GM18951 (cell line): ENCODE results near the gene DLGAP4.

Experiments used
- POLR2A ChIP-seq: IDR thresholded peaks from 4 replicates; pipeline ENCODE4 v1.6.1; 2011; ENCODE audit warnings: mild to moderate bottlenecking; ENCODE audit not compliant: insufficient read length, insufficient read depth; ENCODE audit errors: extremely low read depth
- in situ Hi-C: fragments of 300-500 bp; cut with MboI; formaldehyde crosslinking; loops from one replicate; pipeline ENCODE4 v1.12.0; 2022; ENCODE audit warnings: low sequenced_read_pairs, mixed read lengths, inconsistent platforms; ENCODE audit not compliant: unreplicated experiment

The DLGAP4 gene

DNA sequence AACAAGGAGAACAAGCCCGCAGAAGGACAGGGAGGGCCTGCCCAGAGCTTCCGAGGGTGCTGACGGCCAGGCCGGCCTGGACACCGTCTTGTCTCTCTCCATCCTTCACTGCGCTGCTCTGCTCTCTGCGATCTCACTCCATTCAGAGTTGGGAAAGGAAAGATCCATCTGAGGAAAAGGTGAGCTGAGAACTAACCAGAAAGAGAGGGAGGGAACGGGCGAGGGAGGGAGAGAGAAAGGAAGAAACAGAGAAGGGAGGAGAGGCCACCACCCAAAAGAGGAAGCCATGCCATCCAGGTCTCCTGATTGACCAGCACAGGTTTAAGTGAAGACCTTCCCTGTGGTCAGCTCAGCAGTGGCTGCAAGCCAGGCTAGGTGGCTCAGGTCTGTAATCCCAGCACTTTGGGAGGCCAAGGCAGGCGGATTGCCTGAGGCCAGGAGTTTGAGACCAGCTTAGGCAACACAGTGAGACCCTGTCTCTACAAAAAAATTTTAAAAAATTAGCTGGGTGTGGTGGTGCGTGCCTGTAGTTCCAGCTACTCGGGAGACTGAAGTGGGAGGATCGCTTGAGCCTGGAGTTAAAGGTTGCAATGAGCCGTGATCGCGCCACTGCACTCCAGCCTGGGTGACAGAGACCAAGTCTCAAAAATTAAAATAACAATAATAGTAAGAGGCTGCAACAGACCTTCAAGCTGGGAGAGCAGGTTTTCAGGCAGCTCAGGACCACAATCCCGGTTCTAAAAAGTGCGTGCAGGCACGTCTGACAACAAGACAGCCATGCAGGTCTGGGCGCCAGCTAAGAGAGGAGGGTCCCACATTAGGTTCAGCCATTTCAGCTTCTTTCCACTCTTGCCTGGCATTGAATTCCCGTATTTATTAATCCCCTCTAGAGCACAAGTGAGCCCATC lies 34.2 kb upstream of the DLGAP4 start:
- no peak for TF ChIP-seq POLR2A
- in situ Hi-C loops, result loop anchor here (10.0 kb wide), 1 partner anchor 153 kb away; no protein-coding TSS in a partner anchor

DNA sequence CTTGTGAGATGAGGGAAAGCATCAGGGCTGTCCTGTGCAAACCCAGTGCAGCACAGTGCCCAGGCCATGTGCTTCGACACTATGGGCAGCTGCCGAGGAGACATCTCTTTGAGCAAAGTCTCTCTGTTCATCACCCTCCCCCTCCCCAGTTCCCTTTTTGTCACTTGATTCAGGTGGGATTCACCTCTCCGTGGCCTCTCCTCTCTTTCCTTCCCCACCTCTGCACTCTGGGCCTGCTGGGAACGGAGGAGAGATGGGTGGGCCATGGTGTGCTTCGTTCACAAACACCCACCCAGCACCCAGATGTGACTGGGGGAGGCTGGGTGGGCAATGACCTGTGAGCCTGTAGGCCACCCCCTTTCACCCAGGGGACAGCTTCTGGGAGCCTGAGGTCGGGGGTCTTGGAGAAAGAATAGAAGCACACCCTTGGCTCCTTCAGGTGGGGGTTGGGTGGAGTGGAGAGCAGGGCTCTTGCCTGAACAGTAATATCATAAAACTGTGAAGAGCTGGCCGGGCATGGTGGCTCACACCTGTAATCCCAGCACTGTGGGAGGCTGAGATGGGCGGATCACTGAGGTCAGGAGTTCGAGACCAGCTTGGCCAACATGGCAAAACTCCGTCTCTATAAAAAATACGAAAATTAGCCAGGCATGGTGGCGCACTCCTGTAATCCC lies 33.5 kb upstream of the DLGAP4 start:
- in situ Hi-C loops, result loop anchor here (10.0 kb wide), 1 partner anchor 152 kb away; no protein-coding TSS in a partner anchor
- no peak for TF ChIP-seq POLR2A

DNA sequence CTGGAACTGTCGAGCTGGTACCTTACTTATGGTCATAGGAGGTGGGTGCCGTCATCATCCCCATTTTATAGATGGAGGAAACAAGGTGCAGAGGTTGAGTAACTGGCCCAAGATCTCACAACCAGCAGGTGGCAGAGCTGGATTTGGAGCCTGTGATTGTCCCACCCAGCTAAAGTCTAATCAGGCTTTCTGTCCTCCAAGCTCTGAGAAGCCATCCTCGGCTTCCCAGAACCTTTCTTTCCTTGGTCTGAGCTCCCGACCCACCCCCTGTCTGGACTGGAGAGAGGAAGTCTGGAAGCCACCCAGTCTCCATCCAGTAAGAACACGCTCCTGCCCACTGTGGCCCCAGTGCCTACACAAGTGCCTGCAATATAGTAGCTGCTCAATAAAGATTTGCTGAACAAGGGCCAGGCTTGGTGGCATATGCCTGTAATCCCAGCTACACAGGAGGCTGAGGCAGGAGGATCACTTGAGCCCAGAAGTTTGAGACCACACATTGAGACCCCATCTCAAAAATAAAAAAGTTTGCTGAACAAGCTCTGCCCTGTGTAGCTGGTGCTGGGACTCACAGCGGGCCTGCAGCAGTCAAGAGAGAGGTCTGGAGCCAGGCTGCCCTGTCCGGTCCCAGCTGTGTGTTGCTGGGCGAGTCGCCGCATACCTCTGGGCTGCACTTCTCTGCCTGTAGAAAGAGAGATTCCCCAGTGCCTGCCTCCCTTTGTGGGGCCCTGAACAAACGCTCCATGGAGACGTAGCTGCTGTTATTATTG lies 32.5 kb upstream of the DLGAP4 start:
- in situ Hi-C loops, result loop anchor here (10.0 kb wide), 1 partner anchor 151 kb away; no protein-coding TSS in a partner anchor
- TF ChIP-seq POLR2A, result no peak

DNA sequence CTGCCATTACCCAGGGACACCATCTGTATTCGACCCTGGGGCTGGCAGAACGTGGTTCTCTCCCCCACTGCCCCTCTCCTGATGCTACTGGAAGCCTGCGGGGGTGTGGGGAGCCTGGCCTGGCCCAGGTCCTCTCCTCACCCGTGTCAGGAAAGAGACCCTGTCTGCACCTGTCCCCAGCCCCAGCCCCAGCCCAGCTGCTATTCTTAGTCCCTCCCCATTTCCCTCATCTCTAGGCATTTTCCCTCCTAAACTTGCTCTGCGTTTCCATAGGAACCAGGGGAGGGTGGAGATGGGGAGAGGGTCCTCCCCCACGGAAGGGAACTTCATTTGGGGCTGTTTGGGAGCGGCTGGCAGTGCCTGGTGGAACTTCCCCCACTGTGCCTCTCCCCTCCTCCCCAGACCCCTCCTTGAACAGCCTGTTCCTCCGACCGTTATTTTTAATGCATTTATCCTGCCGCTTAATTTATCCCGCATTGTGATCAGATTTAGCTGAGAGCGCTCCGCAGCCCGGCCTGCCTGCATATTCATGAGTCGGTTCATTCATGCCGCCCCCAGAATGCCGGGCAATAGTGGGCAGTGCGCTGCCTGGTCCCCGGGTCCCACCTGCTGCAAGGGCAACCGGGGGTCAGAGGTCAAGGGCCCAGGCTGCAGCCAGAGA lies 31.8 kb upstream of the DLGAP4 start:
- no peak for TF ChIP-seq POLR2A
- in situ Hi-C loops, result loop anchor here (10.0 kb wide), 1 partner anchor 150 kb away; no protein-coding TSS in a partner anchor

DNA sequence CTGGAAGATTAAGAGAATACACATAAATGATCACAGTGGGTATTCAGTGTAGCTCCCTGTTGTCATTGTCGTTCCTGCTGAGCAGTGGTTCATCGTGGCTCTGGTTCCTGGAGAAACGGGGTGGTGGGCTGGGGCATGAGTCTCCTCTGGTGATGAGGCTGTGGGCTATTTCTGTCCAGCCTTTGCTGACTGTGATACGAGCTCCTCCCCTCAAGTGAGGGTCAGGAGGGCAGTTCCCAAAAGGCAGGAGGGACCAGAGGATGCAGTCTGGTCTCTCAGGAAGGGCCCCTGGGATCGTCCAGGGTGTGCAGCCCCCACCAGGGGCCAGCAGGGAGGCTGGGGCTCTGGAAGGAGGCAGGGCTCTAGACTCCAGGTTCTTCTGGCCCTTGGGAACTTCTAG lies 31.1 kb upstream of the DLGAP4 start:
- in situ Hi-C loops, result loop anchor here (10.0 kb wide), 1 partner anchor 150 kb away; no protein-coding TSS in a partner anchor
- no peak for TF ChIP-seq POLR2A

DNA sequence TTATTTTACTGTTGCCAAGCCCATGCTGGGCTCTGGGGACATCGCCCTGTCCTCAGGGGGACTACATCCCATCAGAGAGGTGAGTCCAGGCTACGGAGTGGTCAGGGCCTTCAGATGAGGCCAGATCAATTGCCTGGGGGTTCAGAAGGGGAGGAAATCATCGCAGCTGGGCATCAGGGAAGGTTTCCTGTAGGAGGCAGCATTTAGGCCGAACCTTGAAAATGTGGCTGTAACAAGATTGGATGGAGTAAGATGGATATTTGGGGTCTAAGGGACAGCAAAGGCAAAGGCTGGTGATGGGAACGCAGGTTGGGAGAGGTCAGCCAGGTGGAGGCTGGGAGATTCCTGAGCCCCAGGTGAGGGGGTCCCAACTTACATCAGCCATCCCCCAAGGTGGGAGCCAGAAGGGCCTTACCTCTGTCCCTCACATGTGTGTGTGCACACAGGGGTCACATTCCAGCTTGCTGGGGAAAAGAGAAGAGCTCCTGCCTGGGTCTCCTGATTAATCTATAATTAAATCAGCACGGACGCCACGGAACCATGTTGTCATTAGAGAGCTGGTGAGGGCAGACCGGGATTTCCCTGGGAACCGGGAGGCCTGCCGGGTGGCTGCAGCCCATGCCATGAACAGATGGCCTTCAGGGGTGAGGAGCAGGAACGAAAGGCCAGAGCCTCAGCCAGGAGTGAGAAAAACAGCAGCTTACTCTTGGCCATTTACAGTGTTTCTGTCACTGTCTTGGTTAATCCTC lies 30.5 kb upstream of the DLGAP4 start:
- no peak for TF ChIP-seq POLR2A
- in situ Hi-C loops, result loop anchor here (10.0 kb wide), 1 partner anchor 149 kb away; no protein-coding TSS in a partner anchor

DNA sequence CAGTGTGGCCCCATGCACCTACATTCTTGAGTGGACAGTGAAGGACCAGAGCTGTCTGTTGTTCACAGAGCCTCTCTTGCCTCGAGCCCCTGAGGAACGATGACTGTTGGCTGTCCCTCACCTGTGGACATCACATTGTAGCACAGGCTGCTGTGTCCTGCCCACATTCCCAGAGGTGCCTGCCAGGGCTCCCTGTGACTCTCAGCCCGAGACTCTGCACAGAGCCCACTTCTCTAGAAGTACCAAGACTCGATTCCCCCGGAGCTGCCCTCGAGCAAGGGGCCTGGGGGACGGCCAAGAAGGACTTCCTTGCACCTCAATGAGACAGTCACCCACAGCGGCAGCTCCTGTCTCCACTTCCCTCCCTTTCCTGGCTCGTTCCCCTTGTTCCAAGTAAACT lies 28.6 kb upstream of the DLGAP4 start:
- TF ChIP-seq POLR2A, result no peak
- in situ Hi-C loops, result loop anchor here (10.0 kb wide), 1 partner anchor 147 kb away; no protein-coding TSS in a partner anchor

DNA sequence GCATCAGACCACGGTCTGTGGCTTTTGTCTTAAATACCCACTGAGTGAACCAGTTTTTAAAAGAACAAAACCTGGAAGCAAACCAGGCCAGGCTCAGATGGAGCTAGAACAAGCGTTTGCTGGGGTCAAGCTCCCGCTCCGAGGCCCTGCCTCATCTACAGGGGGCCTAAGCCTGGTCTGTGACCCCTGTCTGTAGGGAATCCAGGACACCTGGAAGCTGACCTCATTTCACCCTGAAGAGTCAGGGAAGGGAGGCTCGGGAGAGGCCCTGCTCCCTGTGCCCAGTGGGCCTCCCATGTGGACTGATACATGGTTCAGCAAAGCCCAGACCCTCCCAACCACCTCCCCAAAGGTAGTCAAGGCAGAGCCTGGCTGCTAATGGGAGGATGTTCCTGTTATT lies 26.8 kb upstream of the DLGAP4 start:
- in situ Hi-C loops, result loop anchor here (10.0 kb wide), 1 partner anchor 145 kb away; no protein-coding TSS in a partner anchor
- TF ChIP-seq POLR2A, result no peak

DNA sequence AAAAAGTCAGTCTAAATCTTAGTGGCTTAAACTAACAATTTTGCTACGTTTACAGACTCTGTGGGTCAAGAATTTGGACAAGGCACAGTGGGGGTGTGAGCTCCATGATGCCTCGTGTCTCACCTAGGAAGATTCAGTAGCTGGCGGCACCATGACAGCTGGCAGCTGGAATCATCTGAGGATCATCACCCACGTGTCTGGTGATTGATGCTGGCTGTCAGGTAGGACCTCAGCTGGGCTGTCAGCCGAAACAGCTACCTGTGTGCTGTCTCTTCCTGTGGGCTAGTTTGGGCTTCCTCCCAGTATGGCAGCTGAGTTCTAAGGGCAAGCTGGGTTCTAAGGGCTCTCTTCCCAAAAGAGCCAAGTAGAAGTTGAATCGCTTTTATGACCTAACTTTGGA lies 26.4 kb upstream of the DLGAP4 start:
- TF ChIP-seq POLR2A, result no peak
- in situ Hi-C loops, result loop anchor here (10.0 kb wide), 1 partner anchor 145 kb away; no protein-coding TSS in a partner anchor

DNA sequence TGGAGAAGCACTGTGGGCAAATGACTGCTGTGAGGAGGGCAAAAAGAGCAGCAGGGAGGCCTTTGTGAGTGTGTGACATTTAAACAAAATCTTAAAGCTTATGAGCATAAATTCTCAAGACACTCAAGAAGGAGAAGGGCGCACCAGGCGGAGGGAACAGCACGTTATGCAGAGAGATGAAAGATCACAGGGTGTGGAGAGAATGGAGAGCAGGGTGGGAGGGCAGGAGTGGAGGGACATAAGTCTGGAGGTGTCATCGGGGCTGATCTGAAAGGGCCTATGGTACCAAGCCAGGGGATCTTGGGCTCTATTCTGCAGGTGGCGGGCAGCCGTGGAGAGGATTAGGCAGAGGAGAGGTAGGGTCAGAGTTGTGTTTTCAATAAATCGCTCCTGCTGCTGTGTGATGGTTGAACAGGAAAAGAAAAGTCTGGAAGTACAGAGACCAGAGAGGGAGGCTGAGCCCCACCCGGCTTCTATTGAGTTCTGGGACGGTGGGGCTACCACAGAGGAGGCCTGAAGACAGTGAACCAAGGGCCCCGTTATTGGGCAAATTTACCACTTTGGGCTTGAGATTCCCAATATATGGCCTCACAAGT lies 24.3 kb upstream of the DLGAP4 start:
- in situ Hi-C loops, result no loop called here
- no peak for TF ChIP-seq POLR2A

DNA sequence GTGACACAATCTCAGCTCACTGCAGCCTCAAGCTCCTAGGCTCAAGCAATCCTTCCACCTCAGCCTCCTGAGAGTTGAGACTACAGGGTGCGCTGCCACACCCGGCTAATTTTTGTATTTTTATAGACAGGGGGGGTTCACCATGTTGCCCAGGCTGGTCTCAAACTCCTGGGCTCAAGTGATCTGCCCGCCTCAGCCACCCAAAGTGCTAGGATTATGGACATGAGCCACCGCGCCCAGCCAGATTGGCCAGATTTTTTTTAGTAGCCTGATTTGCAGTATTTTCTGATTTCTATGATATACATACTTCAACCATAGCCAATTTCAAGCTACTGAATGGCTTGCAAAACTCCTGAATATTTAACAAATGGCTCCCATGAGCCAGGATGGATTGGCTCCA lies 21.4 kb upstream of the DLGAP4 start:
- in situ Hi-C loops, result no loop called here
- TF ChIP-seq POLR2A, result no peak
